H9 (cell line): Measurements from ENCODE around the gene MBD5. TPM values are rescaled to one million over a fixed set of nuclear protein-coding genes. Genes with fewer than 3 reads are reported as not detected.

Experiments
- DNase-seq: peaks from one replicate; pipeline ENCODE4 v3.0.0-alpha.2; 2017
- H2AFZ ChIP-seq: one replicate; pipeline ENCODE4 v1.6.1; 2013; ENCODE audit warnings: mild to moderate bottlenecking, low read length, control low read depth, moderate library complexity
- H2AK5ac ChIP-seq: 2 replicates; pipeline ENCODE4 v1.6.1; 2013; ENCODE audit warnings: low read length, control low read depth, mixed read lengths; ENCODE audit not compliant: insufficient read length
- H2BK120ac ChIP-seq: one replicate; pipeline ENCODE4 v1.6.1; 2013; ENCODE audit warnings: low read depth, mild to moderate bottlenecking, low read length, control low read depth, inconsistent platforms; ENCODE audit not compliant: poor library complexity, severe bottlenecking
- H2BK12ac ChIP-seq: 2 replicates; pipeline ENCODE4 v1.6.1; 2013; ENCODE audit warnings: low read length, control low read depth, mixed read lengths, low read depth; ENCODE audit not compliant: insufficient read length
- H2BK15ac ChIP-seq: 2 replicates; pipeline ENCODE4 v1.6.1; 2013; ENCODE audit warnings: low read depth, low read length, control low read depth
- H2BK20ac ChIP-seq: one replicate; pipeline ENCODE4 v1.6.1; 2013; ENCODE audit warnings: low read depth, mild to moderate bottlenecking, low read length, control low read depth, inconsistent platforms; ENCODE audit not compliant: poor library complexity, severe bottlenecking
- H2BK5ac ChIP-seq: 2 replicates; pipeline ENCODE4 v1.6.1; 2013; ENCODE audit warnings: low read length, control low read depth, mixed read lengths; ENCODE audit not compliant: insufficient read length
- H3K14ac ChIP-seq: 2 replicates; pipeline ENCODE4 v1.6.1; 2013; ENCODE audit warnings: low read length, control low read depth; ENCODE audit not compliant: insufficient read depth
- H3K18ac ChIP-seq: 2 replicates; pipeline ENCODE4 v1.6.1; 2013; ENCODE audit warnings: low read depth, mild to moderate bottlenecking, mixed read lengths, low read length, control low read depth; ENCODE audit not compliant: insufficient read length
- H3K23ac ChIP-seq: 2 replicates; pipeline ENCODE4 v1.6.1; 2013; ENCODE audit warnings: low read length, control low read depth, mixed read lengths, low read depth; ENCODE audit not compliant: insufficient read length
- H3K23me2 ChIP-seq: 2 replicates; pipeline ENCODE4 v1.6.1; 2013; ENCODE audit warnings: low read depth, mild to moderate bottlenecking, mixed read lengths, low read length, control low read depth; ENCODE audit not compliant: insufficient read length, poor library complexity, severe bottlenecking
- H3K27ac ChIP-seq: 2 replicates; pipeline ENCODE4 v1.5.1; 2013; ENCODE audit warnings: low read length, control low read depth, mixed read lengths, low read depth; ENCODE audit not compliant: insufficient read length
- H3K27me3 ChIP-seq: 2 replicates; pipeline ENCODE4 v1.6.1; 2013; ENCODE audit warnings: low read length, control low read depth, inconsistent platforms; ENCODE audit not compliant: insufficient read depth
- H3K4ac ChIP-seq: 2 replicates; pipeline ENCODE4 v1.6.1; 2013; ENCODE audit warnings: low read depth, mild to moderate bottlenecking, control low read depth, inconsistent platforms, low read length, moderate library complexity
- H3K4me1 ChIP-seq: 2 replicates; pipeline ENCODE4 v1.6.1; 2013; ENCODE audit warnings: low read length, control low read depth, inconsistent platforms; ENCODE audit not compliant: insufficient read depth
- H3K4me2 ChIP-seq: 2 replicates; pipeline ENCODE4 v1.6.1; 2013; ENCODE audit warnings: low read length, control low read depth, mixed read lengths; ENCODE audit not compliant: insufficient read length, insufficient read depth
- H3K56ac ChIP-seq: 2 replicates; pipeline ENCODE4 v1.6.1; 2013; ENCODE audit warnings: low read depth, mild to moderate bottlenecking, mixed read lengths, low read length, control low read depth; ENCODE audit not compliant: insufficient read length
- H3K79me1 ChIP-seq: 2 replicates; pipeline ENCODE4 v1.6.1; 2013; ENCODE audit warnings: low read depth, mild to moderate bottlenecking, moderate library complexity, low read length, control low read depth, inconsistent platforms; ENCODE audit not compliant: insufficient read depth, poor library complexity, severe bottlenecking
- H3K79me2 ChIP-seq: 2 replicates; pipeline ENCODE4 v1.6.1; 2013; ENCODE audit warnings: low read length, control low read depth, inconsistent platforms; ENCODE audit not compliant: insufficient read depth
- H3K9ac ChIP-seq: 2 replicates; pipeline ENCODE4 v1.6.1; 2013; ENCODE audit warnings: low read length, control low read depth, mixed read lengths; ENCODE audit not compliant: insufficient read length; ENCODE audit errors: extremely low read depth
- H3K9me3 ChIP-seq: one replicate; pipeline ENCODE4 v1.6.1; 2013; ENCODE audit warnings: low read depth, low read length, inconsistent platforms; ENCODE audit not compliant: control insufficient read depth
- H3T11ph ChIP-seq: one replicate; pipeline ENCODE4 v1.6.1; 2013; ENCODE audit warnings: mild to moderate bottlenecking, low read length, control low read depth, inconsistent platforms
- H4K20me1 ChIP-seq: one replicate; pipeline ENCODE4 v1.6.1; 2013; ENCODE audit not compliant: control insufficient read depth, insufficient read length, insufficient read depth
- H4K5ac ChIP-seq: 2 replicates; pipeline ENCODE4 v1.6.1; 2013; ENCODE audit warnings: low read depth, mild to moderate bottlenecking, mixed read lengths, low read length, control low read depth; ENCODE audit not compliant: insufficient read length
- H4K8ac ChIP-seq: replicated peaks from 2 replicates; pipeline ENCODE4 v1.6.1; 2013; ENCODE audit warnings: low read length, control low read depth, mixed read lengths, low read depth; ENCODE audit not compliant: insufficient read length
- H4K91ac ChIP-seq: 2 replicates; pipeline ENCODE4 v1.6.1; 2013; ENCODE audit warnings: low read depth, mild to moderate bottlenecking, moderate library complexity, mixed read lengths, low read length, control low read depth; ENCODE audit not compliant: insufficient read length
- H3K27ac Mint-ChIP-seq, 3 experiments: 2 replicates in 2 of 3; 3 replicates in 1 of 3; pipeline ENCODE4 v1.8.0; 2020 to 2021; ENCODE audit warnings: mixed read lengths in 3 of 3, mild to moderate bottlenecking in 1 of 3, moderate library complexity in 1 of 3
- H3K27me3 Mint-ChIP-seq: 2 replicates; pipeline ENCODE4 v1.8.0; 2021; ENCODE audit warnings: low read depth, mild to moderate bottlenecking, moderate library complexity, mixed read lengths
- H3K36me3 Mint-ChIP-seq, 3 experiments: 2 replicates in 2 of 3; 3 replicates in 1 of 3; pipeline ENCODE4 v1.8.0; 2020 to 2021; ENCODE audit warnings: low read depth in 3 of 3, mixed read lengths in 3 of 3; ENCODE audit not compliant: insufficient read depth in 1 of 3
- H3K4me1 Mint-ChIP-seq, 2 experiments: 2 replicates each; pipeline ENCODE4 v1.8.0; 2020; ENCODE audit warnings: mixed read lengths in 2 of 2
- H3K4me3 Mint-ChIP-seq, 2 experiments: 2 replicates in 1 of 2; 3 replicates in 1 of 2; pipeline ENCODE4 v1.8.0; 2020 to 2021; ENCODE audit warnings: mild to moderate bottlenecking in 2 of 2, mixed read lengths in 2 of 2, moderate library complexity in 1 of 2
- H3K9me3 Mint-ChIP-seq, 2 experiments: 2 replicates in 1 of 2; 3 replicates in 1 of 2; pipeline ENCODE4 v1.8.0; 2020; ENCODE audit warnings: mild to moderate bottlenecking in 2 of 2, mixed read lengths in 2 of 2, moderate library complexity in 1 of 2
- WGBS: extraction: QIAGEN DNeasy Blood & Tissue Kit; methylation state at CpG from one replicate; pipeline ENCODE4 v1.1.7; 2013; ENCODE audit warnings: missing lambda C conversion rate, low lambda C conversion rate, mixed read lengths; ENCODE audit not compliant: insufficient read length; ENCODE audit errors: extremely low coverage; 5-methylcytosine and 5-hydroxymethylcytosine counted together
- total RNA-seq: library from RNA; stranded (reverse); gene quantifications from 2 replicates; pipeline ENCODE4 v1.2.1, GENCODE V29; 2021
- TF ChIP-seq, protein P1 (sequence below): fragments of 200-600 bp; sonication (generic); conservative IDR thresholded peaks from 3 replicates; pipeline ENCODE4 v1.8.0; 2021; ENCODE audit warnings: antibody characterized with exemption, mild to moderate bottlenecking

Gene MBD5
- total RNA-seq, 1 experiment from 2014 or later = 23.1 TPM

DNA sequence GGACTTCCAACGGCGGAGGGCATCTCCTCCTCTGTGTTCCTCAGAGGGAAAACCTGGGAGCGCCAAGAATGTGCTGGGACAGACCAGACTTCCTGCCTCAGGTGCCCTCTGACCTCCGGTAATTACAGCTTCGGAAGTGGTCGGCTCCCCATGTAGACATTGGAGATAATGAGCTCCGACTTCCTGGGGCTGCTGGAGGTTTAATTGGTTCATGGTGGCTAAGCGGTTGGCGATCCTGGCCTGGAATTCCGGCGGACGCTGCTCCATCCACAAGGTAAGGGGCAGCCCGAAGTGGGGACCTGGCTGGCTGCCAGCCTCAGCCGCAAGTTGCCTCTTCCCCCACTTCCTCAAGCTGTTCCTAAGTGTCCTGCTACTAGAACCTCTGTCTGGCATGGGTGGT lies 540.5 kb downstream of the MBD5 start:
- Histone ChIP-seq H4K8ac (no peak overlapping the region), H3T11ph (no peak overlapping the region), H3K14ac (no peak overlapping the region), H3K9me3 (no peaks in the 10 kb centered on the region), H4K91ac (no peak overlapping the region), H3K56ac (no peak overlapping the region), H4K5ac (no peak overlapping the region), H2BK15ac (no peak overlapping the region), H2BK120ac (no peak overlapping the region), H3K23me2 (no peaks in the 10 kb centered on the region), H3K27ac (no peak overlapping the region), H2AK5ac (no peak overlapping the region), H2BK12ac (no peak overlapping the region), H2BK20ac (no peak overlapping the region), H3K4me1 (no peaks in the 10 kb centered on the region), H2BK5ac (no peak overlapping the region), H3K18ac (no peak overlapping the region), H3K79me1 (no peaks in the 10 kb centered on the region), H3K9ac (no peak overlapping the region), H3K23ac (no peak overlapping the region), H3K4ac (no peak overlapping the region), H3K4me2 (no peak overlapping the region), H3K79me2 (no peaks in the 10 kb centered on the region), H2AFZ (no peak overlapping the region), H3K27me3 (no peaks in the 10 kb centered on the region), H4K20me1 (no peaks in the 10 kb centered on the region)
- Mint-ChIP-seq H3K36me3 (peaks cover 3 to 16% (median 5%) of the 10 kb centered on the region in 3 experiments), H3K27ac (no peak overlapping the region), H3K9me3 (peaks cover 3 to 7% of the 10 kb centered on the region in 2 experiments; a peak in 4 of 5 replicates), H3K27me3 (peaks cover 9% of the 10 kb centered on the region), H3K4me3 (no peak overlapping the region), H3K4me1 (no peaks in the 10 kb centered on the region)
- no CpG with 5 or more reads among the region's 14 CpGs for WGBS
- no peak for DNase-seq
- TF ChIP-seq, protein P1, sequence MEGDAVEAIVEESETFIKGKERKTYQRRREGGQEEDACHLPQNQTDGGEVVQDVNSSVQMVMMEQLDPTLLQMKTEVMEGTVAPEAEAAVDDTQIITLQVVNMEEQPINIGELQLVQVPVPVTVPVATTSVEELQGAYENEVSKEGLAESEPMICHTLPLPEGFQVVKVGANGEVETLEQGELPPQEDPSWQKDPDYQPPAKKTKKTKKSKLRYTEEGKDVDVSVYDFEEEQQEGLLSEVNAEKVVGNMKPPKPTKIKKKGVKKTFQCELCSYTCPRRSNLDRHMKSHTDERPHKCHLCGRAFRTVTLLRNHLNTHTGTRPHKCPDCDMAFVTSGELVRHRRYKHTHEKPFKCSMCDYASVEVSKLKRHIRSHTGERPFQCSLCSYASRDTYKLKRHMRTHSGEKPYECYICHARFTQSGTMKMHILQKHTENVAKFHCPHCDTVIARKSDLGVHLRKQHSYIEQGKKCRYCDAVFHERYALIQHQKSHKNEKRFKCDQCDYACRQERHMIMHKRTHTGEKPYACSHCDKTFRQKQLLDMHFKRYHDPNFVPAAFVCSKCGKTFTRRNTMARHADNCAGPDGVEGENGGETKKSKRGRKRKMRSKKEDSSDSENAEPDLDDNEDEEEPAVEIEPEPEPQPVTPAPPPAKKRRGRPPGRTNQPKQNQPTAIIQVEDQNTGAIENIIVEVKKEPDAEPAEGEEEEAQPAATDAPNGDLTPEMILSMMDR = no peak
